IPS-18a (cell line): ENCODE data around the gene MICAL3.
"Not testable (repeated sequence)": the region's sequence is repeated elsewhere in the genome, so short reads cannot be mapped to it uniquely, and the experiment has no call there.

Experiments
- H3K27ac ChIP-seq: one replicate; pipeline ENCODE4 v1.5.1; 2013; ENCODE audit warnings: low read length
- H3K27me3 ChIP-seq: one replicate; pipeline ENCODE4 v1.6.1; 2013; ENCODE audit warnings: mild to moderate bottlenecking, low read length; ENCODE audit not compliant: control insufficient read depth, insufficient read depth
- H3K36me3 ChIP-seq: one replicate; pipeline ENCODE4 v1.6.1; 2013; ENCODE audit warnings: low read depth, low read length; ENCODE audit not compliant: control insufficient read depth
- H3K4me1 ChIP-seq: one replicate; pipeline ENCODE4 v1.6.1; 2013; ENCODE audit warnings: low read depth, low read length; ENCODE audit not compliant: control insufficient read depth
- H3K4me3 ChIP-seq: one replicate; pipeline ENCODE4 v1.5.1; 2013; ENCODE audit warnings: low read length
- H3K9ac ChIP-seq: one replicate; pipeline ENCODE4 v1.6.1; 2013; ENCODE audit warnings: mild to moderate bottlenecking, low read length, moderate library complexity
- H3K9me3 ChIP-seq: one replicate; pipeline ENCODE4 v1.6.1; 2013; ENCODE audit warnings: low read depth, low read length; ENCODE audit not compliant: control insufficient read depth

MICAL3 gene

GRCh38 chr22:18024276-18024939, at the start of gene MICAL3:
Gene MICAL3 (minus strand): TSS chr22:18024561. CDS start chr22:17906812, 117,749 bp downstream.
- H3K9me3 ChIP-seq: no peaks in the 10 kb centered on the region
- peak within 1 kb of the TSS; percentile 1 for H3K9ac ChIP-seq
- peaks cover 11% of the 10 kb centered on the region for H3K4me1 ChIP-seq
- no peak within 1 kb of the TSS for H3K27ac ChIP-seq
- H3K27me3 ChIP-seq: peaks cover 50% of the 10 kb centered on the region
- H3K4me3 ChIP-seq: peak within 1 kb of the TSS; percentile 75
- H3K36me3 ChIP-seq: no peaks in the 10 kb centered on the region

- not testable (repeated sequence) for H3K27me3 ChIP-seq, H3K36me3 ChIP-seq, H3K9me3 ChIP-seq, H3K4me1 ChIP-seq, H3K27ac ChIP-seq, H3K9ac ChIP-seq, H3K4me3 ChIP-seq
Observed at GRCh38 chr22:18073927-18074326, 49.6 kb upstream of the MICAL3 start.

- Histone ChIP-seq H3K9me3 (no peaks in the 10 kb centered on the region), H3K36me3 (no peaks in the 10 kb centered on the region), H3K4me3 (no peak overlapping the region), H3K9ac (no peak overlapping the region), H3K27me3 (no peaks in the 10 kb centered on the region), H3K27ac (no peak overlapping the region), H3K4me1 (peaks cover 6% of the 10 kb centered on the region)
Observed at GRCh38 chr22:18073467-18073866, 49.1 kb upstream of the MICAL3 start.

- no peak overlapping the region for H3K9ac ChIP-seq
- no peak overlapping the region for H3K27ac ChIP-seq
- H3K4me1 ChIP-seq: peaks cover 2% of the 10 kb centered on the region
Observed at GRCh38 chr22:18071968-18072310, 47.6 kb upstream of the MICAL3 start.

GRCh38 chr22:18071307-18071967, 47.1 kb upstream of the MICAL3 start:
- not testable (repeated sequence) for H3K9ac ChIP-seq, H3K9me3 ChIP-seq, H3K27me3 ChIP-seq, H3K36me3 ChIP-seq, H3K27ac ChIP-seq, H3K4me1 ChIP-seq, H3K4me3 ChIP-seq

More at GRCh38 chr22:18071968-18072310, 47.6 kb upstream of the MICAL3 start:
- no peaks in the 10 kb centered on the region for H3K27me3 ChIP-seq
- no peaks in the 10 kb centered on the region for H3K9me3 ChIP-seq
- H3K36me3 ChIP-seq: no peaks in the 10 kb centered on the region
- H3K4me3 ChIP-seq: no peak overlapping the region

GRCh38 chr22:18070556-18071306, 46.4 kb upstream of the MICAL3 start:
- Histone ChIP-seq H3K36me3 (no peaks in the 10 kb centered on the region), H3K9me3 (no peaks in the 10 kb centered on the region), H3K27ac (no peak overlapping the region), H3K27me3 (no peaks in the 10 kb centered on the region), H3K9ac (no peak overlapping the region), H3K4me3 (no peak overlapping the region), H3K4me1 (no peaks in the 10 kb centered on the region)

- no peak overlapping the region for H3K27ac ChIP-seq
- H3K9ac ChIP-seq: no peak overlapping the region
- H3K9me3 ChIP-seq: no peaks in the 10 kb centered on the region
- no peaks in the 10 kb centered on the region for H3K4me1 ChIP-seq
- H3K27me3 ChIP-seq: no peaks in the 10 kb centered on the region
- no peak overlapping the region for H3K4me3 ChIP-seq
- no peaks in the 10 kb centered on the region for H3K36me3 ChIP-seq
Observed at GRCh38 chr22:18070041-18070440, 45.7 kb upstream of the MICAL3 start.

GRCh38 chr22:18069041-18069440, 44.7 kb upstream of the MICAL3 start:
- Histone ChIP-seq H3K27me3 (no peaks in the 10 kb centered on the region), H3K4me1 (no peaks in the 10 kb centered on the region), H3K9me3 (no peaks in the 10 kb centered on the region), H3K9ac (no peak overlapping the region), H3K27ac (no peak overlapping the region), H3K4me3 (no peak overlapping the region), H3K36me3 (no peaks in the 10 kb centered on the region)

GRCh38 chr22:18068381-18068988, 44.1 kb upstream of the MICAL3 start:
- Histone ChIP-seq H3K27me3 (no peaks in the 10 kb centered on the region), H3K9me3 (no peaks in the 10 kb centered on the region)

GRCh38 chr22:18067548-18068341, 43.4 kb upstream of the MICAL3 start:
- no peak overlapping the region for H3K9ac ChIP-seq
- no peaks in the 10 kb centered on the region for H3K4me1 ChIP-seq
- H3K4me3 ChIP-seq: no peak overlapping the region
- H3K9me3 ChIP-seq: no peaks in the 10 kb centered on the region
- no peaks in the 10 kb centered on the region for H3K36me3 ChIP-seq
- no peak overlapping the region for H3K27ac ChIP-seq
- H3K27me3 ChIP-seq: no peaks in the 10 kb centered on the region

More at GRCh38 chr22:18068381-18068988, 44.1 kb upstream of the MICAL3 start:
- Histone ChIP-seq H3K36me3 (no peaks in the 10 kb centered on the region), H3K4me3 (no peak overlapping the region), H3K4me1 (no peaks in the 10 kb centered on the region), H3K27ac (no peak overlapping the region), H3K9ac (no peak overlapping the region)

GRCh38 chr22:18067121-18067520, 42.8 kb upstream of the MICAL3 start:
- Histone ChIP-seq H3K27me3 (no peaks in the 10 kb centered on the region), H3K9me3 (no peaks in the 10 kb centered on the region), H3K4me1 (no peaks in the 10 kb centered on the region), H3K9ac (no peak overlapping the region), H3K4me3 (no peak overlapping the region), H3K27ac (no peak overlapping the region), H3K36me3 (no peaks in the 10 kb centered on the region)
